ENCODE measurements around the gene RIMBP2.

RIMBP2 gene

DNA sequence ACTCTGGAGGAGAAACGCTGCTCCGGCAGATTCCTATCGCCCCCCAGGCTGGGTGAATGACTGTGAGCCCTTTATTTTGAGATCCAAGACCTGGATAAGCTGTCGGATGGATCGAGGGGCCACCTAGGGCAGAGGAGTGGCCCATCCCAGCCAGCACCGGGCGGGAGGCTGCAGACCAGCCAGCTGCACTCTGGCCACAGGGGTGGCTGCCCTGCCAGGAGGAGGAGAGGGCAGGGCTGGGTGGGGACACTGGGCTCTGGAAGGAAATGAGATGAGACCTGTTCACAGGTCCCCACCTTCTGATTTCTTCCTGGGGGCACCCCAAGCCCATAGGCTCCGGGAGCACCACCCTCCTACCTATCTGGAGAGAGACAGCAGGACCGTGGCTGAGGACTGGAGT lies 238.4 kb downstream of the RIMBP2 start:
- no peak for DNase-seq

- DNase-seq, result no peak
Observed at GRCh38 chr12:130477266-130477665, 238.8 kb downstream of the RIMBP2 start.

DNA sequence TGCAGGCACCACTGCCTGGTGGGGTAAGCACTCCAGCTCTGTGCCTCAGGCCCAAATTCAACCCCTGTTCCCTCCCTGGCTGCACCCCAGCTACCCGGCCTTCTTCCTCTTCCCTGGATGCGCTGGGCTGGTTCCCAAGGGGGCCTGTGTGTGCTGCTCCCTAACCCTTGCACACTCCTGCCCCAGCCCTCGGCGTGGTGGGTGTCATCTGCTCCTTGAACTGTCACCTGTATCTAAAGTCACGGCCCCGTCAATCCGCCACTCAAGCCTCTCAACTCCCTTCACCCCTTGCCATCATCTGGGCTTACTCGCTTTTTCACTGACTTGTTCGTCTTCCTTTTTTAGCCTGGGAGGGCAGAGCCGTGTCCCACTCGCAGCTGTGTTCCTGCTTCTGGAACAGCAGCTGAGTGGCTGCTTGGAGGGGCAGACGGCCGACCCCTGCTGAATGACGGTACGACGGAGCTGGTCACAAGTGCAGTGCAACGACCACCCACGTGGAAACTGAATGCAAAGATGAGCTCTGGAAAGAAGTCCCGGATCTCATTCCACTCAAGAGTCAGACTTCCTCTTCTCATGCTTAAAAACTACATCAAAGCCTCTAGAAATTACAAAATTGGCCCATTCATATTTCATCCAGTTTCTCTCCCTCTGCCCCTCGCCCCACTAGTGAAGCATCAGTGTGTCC lies 239.5 kb downstream of the RIMBP2 start:
- DNase-seq, result no peak

- no peak for DNase-seq
Observed at GRCh38 chr12:130474599-130475269, 241.4 kb downstream of the RIMBP2 start.

- DNase-seq, result no peak
Observed at GRCh38 chr12:130473266-130473665, 242.8 kb downstream of the RIMBP2 start.

DNA sequence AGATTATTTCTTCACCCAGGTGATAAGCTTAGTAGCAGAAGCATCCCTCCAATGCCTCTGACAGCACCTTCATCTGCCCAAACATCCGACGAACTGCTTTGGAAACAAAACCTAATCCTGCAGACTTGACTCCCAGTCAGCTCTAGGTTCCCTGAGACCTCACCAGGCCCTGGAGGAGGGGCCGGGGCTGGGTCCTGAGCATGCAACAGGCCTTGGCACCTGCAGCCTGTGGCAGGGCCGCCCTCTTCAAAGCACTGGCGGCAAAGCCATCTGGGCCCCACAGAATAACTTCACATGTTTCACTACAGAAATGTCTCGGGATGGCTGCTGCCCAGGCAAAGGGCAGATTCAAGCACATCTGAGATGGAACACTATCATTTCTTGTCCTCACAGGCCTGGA lies 245.1 kb downstream of the RIMBP2 start:
- no peak for DNase-seq

- no peak for DNase-seq
Observed at GRCh38 chr12:130469552-130469951, 246.5 kb downstream of the RIMBP2 start.

DNA sequence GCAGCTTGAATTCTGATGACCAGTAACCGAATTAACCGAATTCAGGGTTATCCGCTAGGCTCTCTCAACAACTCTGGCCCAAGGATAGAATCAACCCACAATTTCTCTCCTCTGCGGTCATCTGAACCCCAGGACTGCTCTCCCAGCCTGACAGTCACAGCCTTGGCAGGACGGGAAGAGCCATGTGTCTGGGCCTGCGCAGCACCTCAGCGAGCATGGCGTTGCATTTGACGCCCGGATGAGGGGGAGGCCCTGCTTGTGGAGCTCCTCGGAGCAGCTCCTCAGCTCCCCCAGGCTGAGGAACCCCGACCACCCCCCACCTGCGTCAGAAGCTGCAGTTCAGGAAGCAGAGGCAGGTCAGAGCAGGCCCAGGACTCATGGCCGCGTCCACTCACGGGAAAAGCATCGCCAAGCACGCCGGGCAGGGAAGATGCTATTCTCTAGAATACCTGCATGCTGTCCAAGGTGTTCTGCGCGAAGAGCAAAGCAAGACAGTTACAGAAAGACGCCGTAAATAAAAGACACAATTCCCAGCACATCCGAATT lies 247.3 kb downstream of the RIMBP2 start:
- no peak for DNase-seq

DNA sequence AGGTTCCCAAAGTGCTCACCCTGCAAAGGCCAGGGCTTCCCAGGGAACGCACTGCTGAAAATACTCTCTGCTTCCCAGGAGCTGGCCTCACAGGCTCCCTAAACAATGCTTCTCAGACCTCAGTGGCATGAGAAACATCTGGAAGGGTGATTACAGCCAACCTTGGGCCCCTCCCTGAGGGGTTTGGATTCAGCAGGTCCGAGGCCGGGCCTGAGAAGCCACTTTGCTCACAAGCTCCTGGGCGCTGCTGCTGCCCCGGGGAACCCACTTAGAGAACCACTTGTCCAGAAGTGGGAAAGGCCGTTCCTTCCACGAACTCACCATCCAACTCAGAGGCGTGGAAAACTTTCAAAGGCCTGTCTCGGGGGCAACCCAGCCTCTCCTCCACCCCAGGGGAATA lies 247.9 kb downstream of the RIMBP2 start:
- DNase-seq, result no peak

- DNase-seq, result no peak
Observed at GRCh38 chr12:130465626-130466025, 250.5 kb downstream of the RIMBP2 start.

- DNase-seq, result no peak
Observed at GRCh38 chr12:130465046-130465445, 251.1 kb downstream of the RIMBP2 start.

GRCh38 chr12:130463818-130464670 lies 252.1 kb downstream of the RIMBP2 start:
- DNase-seq, result no peak

GRCh38 chr12:130463275-130463658 lies 252.8 kb downstream of the RIMBP2 start:
- DNase-seq, result no peak

DNA sequence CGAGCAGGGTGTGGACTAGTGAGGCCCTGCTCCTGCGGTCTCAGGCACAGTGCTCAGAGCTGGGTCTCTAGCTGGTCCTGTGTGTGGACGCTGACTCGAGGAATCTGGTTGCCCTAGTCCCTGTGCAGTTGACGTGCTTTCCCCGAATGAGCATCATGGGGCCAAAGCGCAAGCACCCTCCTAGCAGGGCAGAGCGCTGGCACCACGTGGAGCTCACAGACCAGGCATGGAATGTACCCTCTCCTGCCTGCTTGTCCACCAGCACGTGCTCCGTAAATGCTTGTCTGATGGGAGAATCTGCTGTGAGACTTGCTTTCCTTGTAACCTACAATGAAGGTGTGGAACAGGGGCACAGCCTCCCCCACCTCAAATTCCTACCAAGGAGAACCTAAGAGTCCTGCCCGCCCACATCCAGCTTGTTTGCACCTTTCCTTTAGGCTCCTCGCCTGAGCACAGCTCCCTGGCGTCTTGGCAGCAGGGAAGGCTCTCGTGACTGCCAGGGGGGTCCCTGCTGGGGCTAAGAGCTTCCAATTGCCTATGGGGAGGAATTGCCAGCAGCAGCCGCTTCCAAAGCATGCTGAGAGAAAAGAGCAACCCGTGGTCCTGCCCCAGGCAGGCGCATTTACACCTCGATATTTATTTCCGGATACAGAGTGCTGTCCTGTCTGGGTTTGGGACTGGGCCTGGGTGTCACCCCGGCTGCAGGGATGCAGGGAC lies 253.4 kb downstream of the RIMBP2 start:
- no peak for DNase-seq

GRCh38 chr12:130461839-130462557 lies 254.1 kb downstream of the RIMBP2 start:
- DNase-seq, result no peak

DNA sequence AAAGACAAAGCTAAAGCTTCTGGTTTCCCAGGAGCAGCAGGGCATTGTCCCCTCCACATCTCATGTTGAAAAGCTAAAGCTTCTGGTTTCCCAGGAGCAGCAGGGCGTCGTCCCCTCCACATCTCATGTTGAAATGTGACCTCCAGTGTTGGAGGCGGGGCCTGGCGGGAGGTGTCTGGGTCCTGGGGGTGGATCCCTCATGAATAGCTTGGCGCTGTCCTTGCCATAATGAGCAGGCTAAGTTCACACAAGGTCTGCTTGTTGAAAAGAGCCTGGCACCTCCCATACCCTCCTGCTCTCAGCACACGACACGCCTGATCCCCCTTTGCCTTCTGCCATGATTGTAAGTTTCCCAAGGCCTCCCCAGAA lies 254.7 kb downstream of the RIMBP2 start:
- DNase-seq, result peak; percentile 31

- no peak for DNase-seq
Observed at GRCh38 chr12:130460611-130461446, 255.3 kb downstream of the RIMBP2 start.

GRCh38 chr12:130459916-130460315 lies 256.2 kb downstream of the RIMBP2 start:
- no peak for DNase-seq

DNA sequence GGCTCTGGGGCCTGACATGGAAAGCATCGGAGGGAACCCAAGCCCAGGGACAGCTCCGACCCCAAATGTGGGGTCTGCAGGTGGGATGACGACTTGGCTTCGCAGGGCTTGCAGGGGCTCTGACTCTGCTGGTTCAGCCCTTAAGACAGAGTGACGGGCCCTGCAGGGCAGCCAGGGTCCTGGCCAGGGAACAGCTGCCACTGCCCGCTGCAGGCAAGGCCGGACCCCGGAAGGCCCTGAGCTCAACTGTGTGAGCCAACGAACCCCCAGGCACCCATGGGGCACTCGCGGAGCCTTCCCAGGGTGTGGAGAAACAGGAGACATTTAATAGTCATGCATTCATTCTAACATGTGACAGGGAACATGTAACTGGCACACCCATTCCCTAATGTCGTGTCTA lies 257.8 kb downstream of the RIMBP2 start:
- no peak for DNase-seq

DNA sequence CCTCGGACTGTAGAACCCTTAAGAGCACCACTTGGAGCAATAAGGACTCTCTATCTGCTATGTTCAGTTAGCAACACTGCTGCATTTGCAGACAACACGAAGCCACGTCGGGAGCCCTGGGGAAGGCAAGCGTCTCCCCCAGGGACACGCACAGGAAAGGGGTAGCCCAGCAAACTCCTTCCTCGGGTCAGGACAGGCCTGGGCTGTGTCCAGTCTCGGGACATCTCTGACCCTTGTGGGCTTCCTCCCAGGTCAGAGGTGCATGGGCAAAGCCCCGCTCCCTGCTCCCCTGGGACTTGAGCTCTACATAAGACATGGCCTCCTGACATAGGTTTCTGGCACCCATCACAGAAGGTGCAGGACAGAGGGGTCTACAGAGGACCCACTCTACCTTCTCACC lies 258.9 kb downstream of the RIMBP2 start:
- no peak for DNase-seq
